ENCODE results near the gene TCF23.

- TF ChIP-seq CTCF (IDR thresholded peaks at IDR 0.05) (no peak), POLR2AphosphoS5 (IDR thresholded peaks at IDR 0.05; ENCODE audit: low read depth, low read length) (no peak; the same call in none of the 2 replicates), SIN3A (IDR thresholded peaks at IDR 0.05; ENCODE audit: borderline replicate concordance, insufficient read depth, low read depth, low read length) (no peak), TCF7L2 (IDR thresholded peaks at IDR 0.05; ENCODE audit: low read depth, low read length) (no peak)
- TF ChIP-seq, protein P1, sequence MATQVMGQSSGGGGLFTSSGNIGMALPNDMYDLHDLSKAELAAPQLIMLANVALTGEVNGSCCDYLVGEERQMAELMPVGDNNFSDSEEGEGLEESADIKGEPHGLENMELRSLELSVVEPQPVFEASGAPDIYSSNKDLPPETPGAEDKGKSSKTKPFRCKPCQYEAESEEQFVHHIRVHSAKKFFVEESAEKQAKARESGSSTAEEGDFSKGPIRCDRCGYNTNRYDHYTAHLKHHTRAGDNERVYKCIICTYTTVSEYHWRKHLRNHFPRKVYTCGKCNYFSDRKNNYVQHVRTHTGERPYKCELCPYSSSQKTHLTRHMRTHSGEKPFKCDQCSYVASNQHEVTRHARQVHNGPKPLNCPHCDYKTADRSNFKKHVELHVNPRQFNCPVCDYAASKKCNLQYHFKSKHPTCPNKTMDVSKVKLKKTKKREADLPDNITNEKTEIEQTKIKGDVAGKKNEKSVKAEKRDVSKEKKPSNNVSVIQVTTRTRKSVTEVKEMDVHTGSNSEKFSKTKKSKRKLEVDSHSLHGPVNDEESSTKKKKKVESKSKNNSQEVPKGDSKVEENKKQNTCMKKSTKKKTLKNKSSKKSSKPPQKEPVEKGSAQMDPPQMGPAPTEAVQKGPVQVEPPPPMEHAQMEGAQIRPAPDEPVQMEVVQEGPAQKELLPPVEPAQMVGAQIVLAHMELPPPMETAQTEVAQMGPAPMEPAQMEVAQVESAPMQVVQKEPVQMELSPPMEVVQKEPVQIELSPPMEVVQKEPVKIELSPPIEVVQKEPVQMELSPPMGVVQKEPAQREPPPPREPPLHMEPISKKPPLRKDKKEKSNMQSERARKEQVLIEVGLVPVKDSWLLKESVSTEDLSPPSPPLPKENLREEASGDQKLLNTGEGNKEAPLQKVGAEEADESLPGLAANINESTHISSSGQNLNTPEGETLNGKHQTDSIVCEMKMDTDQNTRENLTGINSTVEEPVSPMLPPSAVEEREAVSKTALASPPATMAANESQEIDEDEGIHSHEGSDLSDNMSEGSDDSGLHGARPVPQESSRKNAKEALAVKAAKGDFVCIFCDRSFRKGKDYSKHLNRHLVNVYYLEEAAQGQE (IDR thresholded peaks at IDR 0.05; ENCODE audit: insufficient read depth in 1 of 2, low read depth in 2 of 2, low read length in 1 of 2), result no peak
These were observed 13.9 kb upstream of the TCF23 start for GRCh38 chr2:27134781-27135477.
